Measurements from ENCODE around the gene GRPEL1.

- TF ChIP-seq ZNF140 (CRISPR knock-in tag; IDR thresholded peaks at IDR 0.05) (no peak), EP300 (IDR thresholded peaks at IDR 0.05; ENCODE audit: low read length) (no peak), CHCHD3 (CRISPR knock-in tag; IDR thresholded peaks at IDR 0.05) (no peak), ZZZ3 (IDR thresholded peaks at IDR 0.05) (no peak), ELF4 (CRISPR knock-in tag; IDR thresholded peaks at IDR 0.05) (no peak), HIVEP1 (CRISPR knock-in tag; IDR thresholded peaks at IDR 0.05) (no peak), POLR2A (conservative IDR thresholded peaks at IDR 0.05) (no peak), NR2C2 (CRISPR knock-in tag; IDR thresholded peaks at IDR 0.05) (no peak), NR2C2 (tag; IDR thresholded peaks at IDR 0.05) (no peak), EZH2 (IDR thresholded peaks at IDR 0.05; ENCODE audit: borderline replicate concordance, low read depth, low read length) (no peak), RCOR1 (IDR thresholded peaks at IDR 0.05; ENCODE audit: borderline replicate concordance in 1 of 2, low read depth in 2 of 2, low read length in 2 of 2) (no peak), PHF21A (IDR thresholded peaks at IDR 0.05; ENCODE audit: borderline replicate concordance, low read depth) (no peak)
- TF ChIP-seq, protein P1, sequence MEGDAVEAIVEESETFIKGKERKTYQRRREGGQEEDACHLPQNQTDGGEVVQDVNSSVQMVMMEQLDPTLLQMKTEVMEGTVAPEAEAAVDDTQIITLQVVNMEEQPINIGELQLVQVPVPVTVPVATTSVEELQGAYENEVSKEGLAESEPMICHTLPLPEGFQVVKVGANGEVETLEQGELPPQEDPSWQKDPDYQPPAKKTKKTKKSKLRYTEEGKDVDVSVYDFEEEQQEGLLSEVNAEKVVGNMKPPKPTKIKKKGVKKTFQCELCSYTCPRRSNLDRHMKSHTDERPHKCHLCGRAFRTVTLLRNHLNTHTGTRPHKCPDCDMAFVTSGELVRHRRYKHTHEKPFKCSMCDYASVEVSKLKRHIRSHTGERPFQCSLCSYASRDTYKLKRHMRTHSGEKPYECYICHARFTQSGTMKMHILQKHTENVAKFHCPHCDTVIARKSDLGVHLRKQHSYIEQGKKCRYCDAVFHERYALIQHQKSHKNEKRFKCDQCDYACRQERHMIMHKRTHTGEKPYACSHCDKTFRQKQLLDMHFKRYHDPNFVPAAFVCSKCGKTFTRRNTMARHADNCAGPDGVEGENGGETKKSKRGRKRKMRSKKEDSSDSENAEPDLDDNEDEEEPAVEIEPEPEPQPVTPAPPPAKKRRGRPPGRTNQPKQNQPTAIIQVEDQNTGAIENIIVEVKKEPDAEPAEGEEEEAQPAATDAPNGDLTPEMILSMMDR (IDR thresholded peaks at IDR 0.05 in 2 of 3, conservative IDR thresholded peaks at IDR 0.05 in 1 of 3; ENCODE audit: insufficient read depth in 2 of 3, low read depth in 1 of 3, low read length in 3 of 3) = no peak
- TF ChIP-seq, protein P2, sequence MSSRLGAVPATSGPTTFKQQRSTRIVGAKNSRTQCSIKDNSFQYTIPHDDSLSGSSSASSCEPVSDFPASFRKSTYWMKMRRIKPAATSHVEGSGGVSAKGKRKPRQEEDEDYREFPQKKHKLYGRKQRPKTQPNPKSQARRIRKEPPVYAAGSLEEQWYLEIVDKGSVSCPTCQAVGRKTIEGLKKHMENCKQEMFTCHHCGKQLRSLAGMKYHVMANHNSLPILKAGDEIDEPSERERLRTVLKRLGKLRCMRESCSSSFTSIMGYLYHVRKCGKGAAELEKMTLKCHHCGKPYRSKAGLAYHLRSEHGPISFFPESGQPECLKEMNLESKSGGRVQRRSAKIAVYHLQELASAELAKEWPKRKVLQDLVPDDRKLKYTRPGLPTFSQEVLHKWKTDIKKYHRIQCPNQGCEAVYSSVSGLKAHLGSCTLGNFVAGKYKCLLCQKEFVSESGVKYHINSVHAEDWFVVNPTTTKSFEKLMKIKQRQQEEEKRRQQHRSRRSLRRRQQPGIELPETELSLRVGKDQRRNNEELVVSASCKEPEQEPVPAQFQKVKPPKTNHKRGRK (tag; IDR thresholded peaks at IDR 0.05) = no peak
- TF ChIP-seq, protein P3, sequence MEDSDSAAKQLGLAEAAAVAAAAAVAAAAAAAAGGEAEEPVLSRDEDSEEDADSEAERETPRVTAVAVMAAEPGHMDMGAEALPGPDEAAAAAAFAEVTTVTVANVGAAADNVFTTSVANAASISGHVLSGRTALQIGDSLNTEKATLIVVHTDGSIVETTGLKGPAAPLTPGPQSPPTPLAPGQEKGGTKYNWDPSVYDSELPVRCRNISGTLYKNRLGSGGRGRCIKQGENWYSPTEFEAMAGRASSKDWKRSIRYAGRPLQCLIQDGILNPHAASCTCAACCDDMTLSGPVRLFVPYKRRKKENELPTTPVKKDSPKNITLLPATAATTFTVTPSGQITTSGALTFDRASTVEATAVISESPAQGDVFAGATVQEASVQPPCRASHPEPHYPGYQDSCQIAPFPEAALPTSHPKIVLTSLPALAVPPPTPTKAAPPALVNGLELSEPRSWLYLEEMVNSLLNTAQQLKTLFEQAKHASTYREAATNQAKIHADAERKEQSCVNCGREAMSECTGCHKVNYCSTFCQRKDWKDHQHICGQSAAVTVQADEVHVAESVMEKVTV (CRISPR knock-in tag; IDR thresholded peaks at IDR 0.05) = no peak
Observed at GRCh38 chr4:7062816-7063215, 5.0 kb downstream of the GRPEL1 start.

Data from K562 (cell line).